OCI-LY3 (cell line): ENCODE data around the gene E2F2.

Experiments
- H2AFZ ChIP-seq: fragments of 200-600, 300-600 bp; shearing (Covaris generic); 2 replicates; pipeline ENCODE4 v1.6.0; 2014; ENCODE audit warnings: antibody characterized with exemption, low read depth, low read length
- H3K27ac ChIP-seq: fragments of 200-600, 300-600 bp; sonication (generic); 2 replicates; pipeline ENCODE4 v1.5.1; 2014; ENCODE audit warnings: mild to moderate bottlenecking, low read length, moderate library complexity, mixed read lengths
- H3K27me3 ChIP-seq: fragments of 200-600, 300-600 bp; sonication (generic); 2 replicates; pipeline ENCODE4 v1.6.1; 2014; ENCODE audit warnings: low read depth, low read length, mixed read lengths
- H3K36me3 ChIP-seq: fragments of 200-600, 300-600 bp; sonication (generic); replicated peaks from 2 replicates; pipeline ENCODE3; 2014; ENCODE audit warnings: low read depth, low read length, mixed read lengths
- H3K4me1 ChIP-seq: fragments of 300-600, 200-600 bp; sonication (generic); 2 replicates; pipeline ENCODE4 v1.6.1; 2014; ENCODE audit warnings: low read length, mixed read lengths
- H3K4me2 ChIP-seq: fragments of 200-600, 300-600 bp; sonication (generic); 2 replicates; pipeline ENCODE4 v1.6.1; 2014; ENCODE audit warnings: low read length, mixed read lengths
- H3K4me3 ChIP-seq: fragments of 300-600, 200-600 bp; sonication (generic); 2 replicates; pipeline ENCODE4 v1.5.1; 2014; ENCODE audit warnings: antibody characterized with exemption, mild to moderate bottlenecking, low read length, moderate library complexity
- H3K79me2 ChIP-seq: fragments of 300-600, 200-600 bp; shearing (Covaris generic); 2 replicates; pipeline ENCODE4 v1.6.1; 2014; ENCODE audit warnings: mild to moderate bottlenecking, low read length, mixed read lengths
- H3K9ac ChIP-seq: fragments of 300-600, 200-600 bp; shearing (Covaris generic); 2 replicates; pipeline ENCODE4 v1.6.0; 2014; ENCODE audit warnings: mild to moderate bottlenecking, low read length, moderate library complexity
- H3K9me3 ChIP-seq: fragments of 200-600, 300-600 bp; shearing (Covaris generic); 2 replicates; pipeline ENCODE4 v1.6.1; 2014; ENCODE audit warnings: low read length, mixed read lengths; ENCODE audit not compliant: insufficient read depth
- H4K20me1 ChIP-seq: fragments of 200-600, 300-600 bp; sonication (generic); 2 replicates; pipeline ENCODE4 v1.6.1; 2016; ENCODE audit warnings: low read length, mixed read lengths; ENCODE audit not compliant: insufficient read depth
- EZH2phosphoT487 ChIP-seq: fragments of 200-600 bp; shearing (Covaris generic); IDR thresholded peaks from 2 replicates; pipeline ENCODE4 v1.6.1; 2018; ENCODE audit warnings: antibody characterized with exemption, mixed run types, low read depth
- TF ChIP-seq, protein P1 (sequence below): fragments of 200-600, 300-600 bp; sonication (generic); IDR thresholded peaks from 2 replicates; pipeline ENCODE4 v1.5.1; 2014; ENCODE audit warnings: antibody characterized with exemption, low read length, low read depth

Gene E2F2

DNA sequence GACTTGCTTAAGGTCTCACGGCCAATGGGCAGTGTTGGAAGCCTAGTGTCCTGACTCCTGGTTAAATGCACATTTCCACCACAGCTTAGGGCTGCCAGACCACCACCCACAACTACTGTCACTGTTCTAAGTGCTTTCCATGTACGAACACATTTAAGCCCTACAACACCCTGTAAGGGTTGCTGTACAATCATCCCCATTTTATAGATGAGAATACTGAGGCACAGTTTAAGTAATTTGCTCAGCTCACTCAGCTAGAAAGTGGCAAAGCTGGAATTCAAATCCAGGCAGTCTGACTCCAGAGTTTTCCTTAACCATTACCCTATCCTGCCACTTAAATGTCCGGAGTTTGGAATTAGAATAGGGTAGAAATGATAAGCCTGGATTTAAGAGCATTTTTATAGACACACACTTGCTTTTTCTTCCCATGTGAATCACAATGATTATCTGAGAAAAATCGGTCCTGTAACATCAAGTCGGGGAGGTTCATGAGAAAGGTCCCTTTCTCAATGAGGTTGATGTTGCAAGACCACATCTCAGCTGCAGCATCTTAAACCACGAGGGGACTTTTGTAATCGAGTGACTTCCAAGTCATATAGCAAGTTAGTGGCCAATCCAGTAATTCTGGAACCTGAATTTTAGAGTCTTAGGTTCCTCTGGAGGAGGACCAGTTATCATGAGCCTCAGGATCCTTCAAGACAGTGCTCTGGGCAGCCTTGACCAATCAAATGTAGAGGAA lies 8.6 kb downstream of the E2F2 start:
- Histone ChIP-seq H3K4me2 (peak overlapping the region; percentile 7; the same call in 1 of the 2 replicates), H3K4me3 (no peak overlapping the region), H4K20me1 (peaks cover 15% of the 10 kb centered on the region), H3K4me1 (peaks cover 34% of the 10 kb centered on the region), H3K27ac (no peak overlapping the region), H3K79me2 (0 out of 2 replicates have a peak, but pooled peaks cover 11% of the 10 kb centered on the region), H3K9ac (no peak overlapping the region), H3K27me3 (no peaks in the 10 kb centered on the region), H3K36me3 (no peaks in the 10 kb centered on the region), H2AFZ (no peak overlapping the region), H3K9me3 (no peaks in the 10 kb centered on the region)
- TF ChIP-seq EZH2phosphoT487: no peak
- TF ChIP-seq, protein P1, sequence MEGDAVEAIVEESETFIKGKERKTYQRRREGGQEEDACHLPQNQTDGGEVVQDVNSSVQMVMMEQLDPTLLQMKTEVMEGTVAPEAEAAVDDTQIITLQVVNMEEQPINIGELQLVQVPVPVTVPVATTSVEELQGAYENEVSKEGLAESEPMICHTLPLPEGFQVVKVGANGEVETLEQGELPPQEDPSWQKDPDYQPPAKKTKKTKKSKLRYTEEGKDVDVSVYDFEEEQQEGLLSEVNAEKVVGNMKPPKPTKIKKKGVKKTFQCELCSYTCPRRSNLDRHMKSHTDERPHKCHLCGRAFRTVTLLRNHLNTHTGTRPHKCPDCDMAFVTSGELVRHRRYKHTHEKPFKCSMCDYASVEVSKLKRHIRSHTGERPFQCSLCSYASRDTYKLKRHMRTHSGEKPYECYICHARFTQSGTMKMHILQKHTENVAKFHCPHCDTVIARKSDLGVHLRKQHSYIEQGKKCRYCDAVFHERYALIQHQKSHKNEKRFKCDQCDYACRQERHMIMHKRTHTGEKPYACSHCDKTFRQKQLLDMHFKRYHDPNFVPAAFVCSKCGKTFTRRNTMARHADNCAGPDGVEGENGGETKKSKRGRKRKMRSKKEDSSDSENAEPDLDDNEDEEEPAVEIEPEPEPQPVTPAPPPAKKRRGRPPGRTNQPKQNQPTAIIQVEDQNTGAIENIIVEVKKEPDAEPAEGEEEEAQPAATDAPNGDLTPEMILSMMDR: no peak

DNA sequence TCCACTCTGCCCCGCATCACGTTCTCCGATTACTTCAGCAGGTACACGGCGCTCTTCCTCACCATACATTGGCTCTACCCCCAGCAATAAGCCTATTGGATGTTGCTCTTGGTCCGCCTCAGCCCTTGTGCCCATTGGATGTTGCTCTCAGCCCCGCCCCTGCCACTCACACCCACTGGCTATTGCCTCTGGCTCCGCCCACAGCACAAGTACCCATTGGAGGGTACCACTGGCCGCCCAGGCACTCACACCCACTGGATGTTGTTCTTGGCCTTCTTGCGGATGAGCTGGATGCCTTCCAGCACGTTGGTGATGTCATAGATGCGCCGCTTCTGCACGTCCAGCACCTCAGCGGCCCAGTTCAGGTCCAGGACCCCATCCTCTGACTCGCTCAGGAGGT lies 9.4 kb downstream of the E2F2 start:
- Histone ChIP-seq H3K27ac (no peak overlapping the region), H3K9me3 (no peaks in the 10 kb centered on the region), H4K20me1 (peaks cover 9% of the 10 kb centered on the region; the same call in 1 of the 2 replicates), H3K79me2 (0 out of 2 replicates have a peak, but pooled peaks cover 9% of the 10 kb centered on the region), H3K27me3 (no peaks in the 10 kb centered on the region), H3K36me3 (no peaks in the 10 kb centered on the region), H3K4me3 (no peak overlapping the region), H3K4me1 (peaks cover 33% of the 10 kb centered on the region), H2AFZ (no peak overlapping the region), H3K4me2 (no peak overlapping the region), H3K9ac (no peak overlapping the region)
- TF ChIP-seq, protein P1: no peak
- no peak for TF ChIP-seq EZH2phosphoT487

DNA sequence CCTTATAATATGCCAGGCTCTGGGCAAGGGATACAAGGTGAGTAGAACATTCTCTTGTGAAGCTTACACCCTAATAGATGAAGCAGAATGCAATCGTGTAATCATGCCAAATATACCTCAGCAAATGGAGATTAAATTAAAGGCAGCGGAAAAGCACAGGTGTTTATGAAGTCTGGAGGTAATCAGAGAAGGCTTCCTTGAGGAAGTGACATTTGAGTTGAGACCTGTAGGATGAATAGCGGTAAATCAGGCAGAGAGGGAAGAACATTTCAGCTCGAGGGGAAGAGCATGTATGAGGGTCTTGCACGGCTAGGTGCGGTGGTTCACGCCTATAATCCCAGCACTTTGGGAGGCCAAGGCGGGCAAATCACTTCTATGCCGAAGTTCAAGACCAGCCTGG lies 13.5 kb downstream of the E2F2 start:
- Histone ChIP-seq H3K9me3 (no peaks in the 10 kb centered on the region), H3K27ac (no peak overlapping the region), H2AFZ (no peak overlapping the region), H3K4me2 (no peak overlapping the region), H3K9ac (no peak overlapping the region), H3K4me3 (no peak overlapping the region), H3K4me1 (peaks cover 5% of the 10 kb centered on the region), H3K79me2 (no peaks in the 10 kb centered on the region), H3K27me3 (no peaks in the 10 kb centered on the region), H4K20me1 (no peaks in the 10 kb centered on the region), H3K36me3 (no peaks in the 10 kb centered on the region)
- TF ChIP-seq, protein P1: no peak
- TF ChIP-seq EZH2phosphoT487: no peak

DNA sequence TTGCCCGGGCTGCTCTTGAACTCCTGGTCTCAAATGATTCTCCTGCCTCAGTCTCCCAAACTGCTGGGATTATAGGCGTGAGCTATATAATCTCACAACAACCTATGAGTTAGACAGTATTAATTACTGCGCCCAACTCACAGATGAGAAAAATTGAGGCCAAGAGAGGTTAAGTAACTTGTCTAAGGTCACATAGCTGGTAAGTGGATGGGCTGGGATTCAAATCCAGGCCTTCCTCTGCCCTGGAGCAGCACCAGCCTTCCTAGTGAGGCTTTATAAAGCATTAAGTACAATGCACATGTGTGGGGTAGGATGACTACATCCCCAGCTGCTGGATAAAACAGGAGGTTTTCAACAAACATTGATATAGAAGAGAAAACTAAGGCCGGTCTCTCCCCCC lies 15.1 kb downstream of the E2F2 start:
- Histone ChIP-seq H2AFZ (no peak overlapping the region), H3K9ac (no peak overlapping the region), H3K27me3 (no peaks in the 10 kb centered on the region), H3K4me3 (no peak overlapping the region), H3K4me2 (no peak overlapping the region), H3K9me3 (no peaks in the 10 kb centered on the region), H4K20me1 (no peaks in the 10 kb centered on the region), H3K27ac (no peak overlapping the region), H3K79me2 (no peaks in the 10 kb centered on the region), H3K4me1 (peaks cover 2% of the 10 kb centered on the region), H3K36me3 (no peaks in the 10 kb centered on the region)
- no peak for TF ChIP-seq EZH2phosphoT487
- TF ChIP-seq, protein P1: no peak
